Measurements from ENCODE around the gene CFAP99. TPM values are rescaled to one million over a fixed set of nuclear protein-coding genes. Genes with fewer than 3 reads are reported as not detected.

The CFAP99 gene
- total RNA-seq = 0.16 TPM in 1 of 2 replicates, not detected in the other

DNA sequence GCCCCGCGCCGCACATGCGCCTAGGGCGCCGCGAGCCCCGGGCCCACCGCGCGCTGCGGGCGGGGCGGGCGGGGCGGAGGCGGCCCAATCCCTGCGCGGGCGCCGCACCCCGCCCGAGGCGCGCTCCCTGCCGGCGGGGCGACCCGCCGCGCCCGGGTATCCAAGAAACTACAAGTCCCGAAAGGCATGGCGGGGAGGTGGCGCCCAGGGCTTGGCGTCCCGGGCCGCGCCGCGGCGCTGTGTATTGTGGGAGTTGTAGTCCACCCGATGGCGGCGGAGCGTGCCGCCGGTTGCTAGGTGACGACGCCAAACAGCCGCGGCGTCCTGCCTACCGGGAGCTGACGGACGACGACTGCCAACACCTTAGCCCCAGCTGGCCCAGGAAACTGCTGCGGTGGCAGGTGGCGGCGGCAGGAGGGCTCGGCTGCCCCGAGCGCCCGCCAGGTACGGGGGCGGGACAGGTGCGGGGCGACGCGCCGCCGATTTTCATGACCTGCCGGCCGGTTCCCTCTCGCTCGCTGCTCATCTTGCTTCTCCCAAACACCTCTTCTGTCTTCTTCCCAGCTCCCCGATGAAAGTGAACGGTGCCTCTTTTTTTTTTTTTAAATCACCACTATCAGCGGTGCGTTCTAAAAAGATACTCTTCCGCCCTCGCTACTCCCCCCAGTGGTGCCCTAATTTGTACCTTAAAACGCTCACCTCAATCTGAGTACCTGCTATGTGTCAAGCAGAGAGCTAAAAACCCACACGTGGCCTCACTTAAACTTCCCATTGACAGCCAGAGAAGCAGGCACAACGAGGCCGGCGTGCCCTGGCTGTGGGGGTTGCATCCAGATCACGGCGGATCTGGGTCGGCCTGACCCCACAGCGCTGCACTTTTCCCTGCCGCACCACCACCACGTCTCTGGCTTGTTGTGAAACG lies at the start of gene CFAP99:
CFAP99 (plus strand) TSS at position 306 of the 922 bp plus-strand sequence.

DNA sequence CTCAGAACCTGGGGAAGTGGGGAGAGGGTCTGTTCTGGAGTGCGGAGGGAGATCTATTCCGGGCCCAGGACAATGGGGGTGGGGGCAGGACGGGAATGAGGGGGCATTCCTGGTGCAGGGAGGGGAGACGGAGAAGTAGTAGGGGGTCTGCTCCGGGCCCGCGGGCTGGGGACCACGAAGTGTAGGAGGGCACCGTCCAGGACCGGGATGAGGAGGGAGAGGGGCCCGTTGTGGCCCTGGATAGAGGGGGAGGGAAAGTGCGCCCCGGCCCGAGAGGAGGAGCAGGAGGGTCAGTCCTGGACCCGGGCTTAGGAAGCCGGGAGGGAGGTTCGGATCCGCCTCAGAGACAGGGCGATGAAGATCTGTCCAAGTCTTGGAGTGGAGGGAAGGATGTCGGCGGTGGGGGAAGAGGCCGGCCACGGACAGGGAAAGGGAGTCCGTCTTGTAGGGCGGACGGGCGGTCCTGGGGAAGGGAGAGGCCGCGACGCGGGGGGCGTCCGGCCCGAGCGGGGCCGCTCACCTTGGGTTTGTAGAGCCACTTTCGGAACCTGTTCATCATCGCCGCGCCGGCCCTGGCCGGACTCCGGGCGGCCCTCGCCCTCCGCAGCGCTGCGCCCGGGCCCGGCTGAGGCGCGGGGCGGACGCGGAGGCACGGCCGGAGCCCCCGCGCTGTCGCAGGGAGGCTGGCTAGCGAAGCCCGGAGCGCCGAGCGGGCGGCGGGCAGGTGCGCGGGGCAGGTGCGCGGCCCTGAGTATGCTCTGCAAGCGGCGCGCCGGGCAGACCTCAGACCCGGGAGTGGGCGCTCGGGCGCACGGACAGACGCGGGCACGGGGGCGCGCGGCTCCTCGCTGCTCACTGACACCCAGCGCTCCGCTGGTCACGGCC lies 748 bp upstream of the CFAP99 start, which contains the start of gene ZFYVE28:
ZFYVE28 (minus strand) TSS at position 881 of the 885 bp plus-strand sequence; CDS start at position 559, 322 bp downstream.

DNA sequence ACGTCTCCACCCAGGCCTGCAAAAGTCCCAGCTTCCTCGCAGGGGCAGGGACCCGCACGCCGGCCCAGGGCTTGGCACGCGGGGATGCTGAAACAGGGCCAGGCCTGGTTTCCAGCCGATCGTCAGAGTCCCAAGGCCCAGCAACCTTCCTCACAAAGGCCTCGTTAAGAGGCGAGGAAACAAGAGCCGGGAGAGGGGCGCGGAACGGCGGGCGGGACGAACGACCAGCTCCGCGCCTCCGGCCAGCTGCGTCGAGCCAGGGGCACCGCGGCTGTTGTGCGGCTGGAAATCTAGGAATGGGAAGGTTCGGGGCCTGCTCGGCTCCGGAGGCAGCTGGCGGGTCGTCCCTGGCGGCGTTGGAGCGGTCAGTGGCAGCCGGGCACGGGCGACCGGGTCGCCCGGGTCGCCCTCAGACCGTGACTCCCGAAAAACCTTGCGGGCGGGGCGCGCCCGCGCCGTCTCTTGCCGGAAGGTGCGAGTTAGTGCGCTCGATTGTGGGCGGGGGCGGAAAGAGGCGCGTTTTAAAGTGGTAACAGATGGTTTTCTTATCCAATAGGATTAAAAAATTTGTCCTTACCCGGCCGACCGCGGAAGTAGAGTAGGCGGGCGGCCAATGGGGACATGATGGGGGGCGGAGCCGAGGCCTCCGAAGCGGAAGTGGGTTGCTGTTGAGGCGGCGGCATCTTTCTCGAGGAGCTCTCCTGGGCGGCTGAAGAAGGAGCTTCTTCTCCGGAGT lies 49.9 kb downstream of the CFAP99 start, which contains the start of gene RNF4:
RNF4 (plus strand) TSS at position 651 of the 736 bp plus-strand sequence. CDS start 21,388 bp downstream, outside the sequence.

Other genes with a start within 250 kb of the CFAP99 start
- gene HAUS3, start 176.8 kb upstream of the CFAP99 start, total RNA-seq = 8.6 and 32.3 TPM in 2 replicates
- 1.1 and 3.7 TPM in 2 replicates for gene POLN, start 176.8 kb upstream of the CFAP99 start, total RNA-seq
- gene MXD4, start 156.8 kb upstream of the CFAP99 start, total RNA-seq = 111 and 122 TPM in 2 replicates
- gene ZFYVE28, start 310 bp upstream of the CFAP99 start, total RNA-seq = 4.9 and 9.2 TPM in 2 replicates
- gene RNF4, start 50.2 kb downstream of the CFAP99 start, total RNA-seq = 61.9 and 71.6 TPM in 2 replicates
- gene FAM193A, start 117.7 kb downstream of the CFAP99 start, total RNA-seq = 13.9 and 15.5 TPM in 2 replicates